ENCODE measurements around the gene FCGBP.
A peak's percentile ranks its signal among the peaks of the same experiment; 100 is the strongest.
"Not testable (repeated sequence)": the region's sequence is repeated elsewhere in the genome, so short reads cannot be mapped to it uniquely, and the experiment has no call there.

Gene FCGBP

GRCh38 chr19:39934584-39935363 lies at the start of gene FCGBP:
Gene FCGBP (minus strand): TSS chr19:39934634.
- no peak for DNase-seq (ENCODE audit: low spot score)

DNA sequence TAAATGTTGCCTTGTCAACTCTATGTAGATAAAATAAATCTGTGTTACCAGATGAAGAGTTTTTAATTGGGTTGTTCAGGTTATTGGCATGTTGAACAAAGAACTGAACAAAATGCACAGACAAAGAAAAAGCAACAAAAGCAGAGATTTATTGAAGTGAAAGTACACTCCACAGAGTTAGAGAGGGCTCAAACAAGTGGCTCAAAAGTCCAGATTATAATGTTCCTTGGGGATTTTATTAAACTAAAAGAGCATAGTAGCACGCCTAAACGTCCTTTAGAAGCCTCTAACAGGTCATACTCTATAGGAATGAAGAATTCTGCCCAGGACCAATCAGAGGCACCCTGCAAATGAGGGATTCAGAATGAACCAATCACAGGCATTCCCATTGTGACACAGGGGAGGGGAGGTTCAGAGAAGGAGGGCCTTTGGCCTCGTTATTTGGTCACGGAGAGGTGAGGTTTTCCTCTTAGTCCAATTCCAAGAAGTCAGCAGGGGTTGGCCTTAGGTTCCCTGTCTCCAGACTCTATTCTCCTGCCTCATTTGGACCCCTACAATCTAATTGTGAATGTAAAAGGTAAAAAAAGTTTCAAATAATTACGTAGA lies 49.4 kb upstream of the FCGBP start:
- DNase-seq (ENCODE audit: low spot score), result no peak

DNA sequence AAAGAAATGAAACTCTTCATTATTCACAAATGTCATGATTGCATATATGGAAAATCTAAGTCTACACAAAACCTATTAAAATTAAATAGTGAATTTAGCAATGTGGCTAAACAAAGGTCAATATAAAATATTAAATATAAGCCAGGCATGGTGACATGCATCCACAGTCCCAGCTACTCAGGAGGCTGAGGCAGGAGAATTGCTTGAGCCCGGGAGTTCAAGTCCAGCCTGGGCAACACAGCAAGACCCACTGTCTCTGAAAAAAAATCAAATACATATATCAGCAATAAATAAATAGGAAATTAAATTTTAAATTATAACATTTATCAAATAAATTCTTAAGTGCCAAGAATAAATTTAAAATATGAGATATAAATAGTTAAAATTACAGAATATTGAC lies 48.4 kb upstream of the FCGBP start:
- DNase-seq (ENCODE audit: low spot score), result no peak

DNA sequence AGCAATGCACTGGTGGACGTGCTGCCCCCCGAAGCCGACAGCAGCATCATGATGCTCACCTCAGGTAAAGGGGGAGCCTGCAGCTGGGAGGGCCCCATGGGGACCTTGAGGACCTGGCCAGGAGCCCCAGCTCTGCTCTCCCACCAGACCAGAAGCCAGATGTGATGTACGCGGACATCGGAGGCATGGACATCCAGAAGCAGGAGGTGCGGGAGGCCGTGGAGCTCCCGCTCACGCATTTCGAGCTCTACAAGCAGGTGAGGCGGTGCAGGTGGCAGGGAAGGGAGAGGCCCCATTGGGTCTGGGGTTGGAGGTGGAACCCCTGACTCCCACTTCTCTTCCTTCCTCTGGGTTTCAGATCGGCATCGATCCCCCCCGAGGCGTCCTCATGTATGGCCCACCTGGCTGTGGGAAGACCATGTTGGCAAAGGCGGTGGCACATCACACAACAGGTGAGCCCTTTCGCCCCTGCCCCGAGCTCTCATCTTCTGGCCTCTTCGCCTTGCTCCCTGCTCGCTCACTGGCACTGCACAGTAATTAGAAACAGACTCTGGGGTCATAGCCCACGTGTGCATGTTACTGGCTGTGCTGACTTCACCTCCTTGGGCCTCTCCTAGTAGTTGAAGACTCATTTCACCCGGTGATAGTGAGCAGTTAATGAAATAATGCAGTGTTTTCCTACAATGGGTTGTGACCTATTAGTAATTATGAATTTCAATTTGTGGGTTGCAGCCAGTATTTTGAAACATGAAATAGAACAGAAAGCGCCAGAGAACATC lies 40.1 kb upstream of the FCGBP start:
- no peak for DNase-seq (ENCODE audit: low spot score)

DNA sequence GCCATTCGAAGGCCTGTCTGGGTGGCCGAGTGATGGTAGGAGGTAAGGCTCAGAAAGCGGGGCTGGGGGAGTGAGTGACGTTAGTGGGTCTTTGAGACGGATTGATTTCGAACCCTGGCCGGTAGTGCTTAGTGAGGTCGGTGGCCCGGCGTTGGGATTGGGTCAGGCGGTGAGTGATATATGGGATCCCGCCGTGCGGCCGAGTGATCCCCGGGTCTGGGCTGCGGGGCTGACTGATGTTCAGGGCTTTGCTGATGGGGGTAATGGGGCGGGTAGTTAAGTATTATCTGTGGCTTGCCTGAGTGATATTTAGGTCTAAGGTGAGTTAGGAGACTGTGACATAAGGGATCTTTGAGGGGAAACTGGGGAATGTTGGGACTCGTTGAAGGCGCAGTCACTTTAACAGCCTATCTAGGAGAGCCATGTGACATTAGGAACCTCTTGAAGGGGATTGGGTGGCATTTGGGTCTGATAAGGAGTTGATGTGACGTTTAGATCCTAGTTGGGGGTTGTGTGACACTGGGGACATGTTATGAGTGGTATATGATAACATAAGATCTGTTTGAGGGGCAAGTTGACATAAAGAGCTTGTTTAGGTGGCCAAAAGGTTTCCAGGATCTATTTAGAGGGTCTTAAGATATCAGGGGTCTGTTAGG lies 37.1 kb upstream of the FCGBP start:
- peak; percentile 40 for DNase-seq (ENCODE audit: low spot score)

- peak; percentile 98 for DNase-seq (ENCODE audit: low spot score)
Observed at GRCh38 chr19:39970675-39971379, 36.4 kb upstream of the FCGBP start, which contains the start of gene PSMC4. Gene PSMC4 (plus strand): TSS chr19:39971165. CDS start chr19:39971203, 38 bp downstream.

DNA sequence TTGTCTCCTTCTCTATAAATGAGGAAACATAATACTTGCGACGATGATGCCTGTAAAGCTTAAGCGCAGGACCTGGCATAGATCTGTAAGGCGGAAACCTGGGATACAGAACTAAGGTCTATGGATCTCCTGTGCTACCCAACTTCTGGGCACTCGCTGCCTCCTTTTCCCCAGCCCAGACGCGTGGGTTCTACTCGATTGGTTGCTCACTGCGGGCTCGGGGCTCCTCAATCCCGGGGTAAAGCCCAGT lies 35.9 kb upstream of the FCGBP start:
- DNase-seq (ENCODE audit: low spot score), result no peak

- no peak for DNase-seq (ENCODE audit: low spot score)
Observed at GRCh38 chr19:39969681-39970424, 35.4 kb upstream of the FCGBP start.

- no peak for DNase-seq (ENCODE audit: low spot score)
Observed at GRCh38 chr19:39969266-39969665, 34.8 kb upstream of the FCGBP start.

GRCh38 chr19:39968789-39969188 lies 34.4 kb upstream of the FCGBP start:
- DNase-seq (ENCODE audit: low spot score), result no peak

DNA sequence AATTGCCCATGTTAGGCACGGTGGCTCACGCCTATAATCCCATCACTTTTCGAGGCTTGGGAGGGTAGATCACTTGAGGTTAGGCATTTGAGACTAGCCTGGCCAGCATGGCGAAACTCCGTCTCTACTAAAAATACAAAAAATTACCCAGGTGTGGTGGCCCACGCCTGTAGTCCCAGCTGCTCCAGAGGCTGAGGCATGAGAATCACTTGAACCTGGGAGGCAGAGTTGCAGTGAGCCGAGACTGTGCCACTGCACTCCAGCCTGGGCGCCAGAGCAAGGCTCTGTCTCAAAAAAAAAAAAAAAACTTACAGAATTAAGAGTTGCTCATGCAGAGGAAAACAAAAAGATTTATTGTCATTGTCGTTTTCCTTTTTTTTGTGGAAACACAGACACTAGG lies 33.1 kb upstream of the FCGBP start:
- no peak for DNase-seq (ENCODE audit: low spot score)

- DNase-seq (ENCODE audit: low spot score), result no peak
Observed at GRCh38 chr19:39966617-39967016, 32.2 kb upstream of the FCGBP start.

DNA sequence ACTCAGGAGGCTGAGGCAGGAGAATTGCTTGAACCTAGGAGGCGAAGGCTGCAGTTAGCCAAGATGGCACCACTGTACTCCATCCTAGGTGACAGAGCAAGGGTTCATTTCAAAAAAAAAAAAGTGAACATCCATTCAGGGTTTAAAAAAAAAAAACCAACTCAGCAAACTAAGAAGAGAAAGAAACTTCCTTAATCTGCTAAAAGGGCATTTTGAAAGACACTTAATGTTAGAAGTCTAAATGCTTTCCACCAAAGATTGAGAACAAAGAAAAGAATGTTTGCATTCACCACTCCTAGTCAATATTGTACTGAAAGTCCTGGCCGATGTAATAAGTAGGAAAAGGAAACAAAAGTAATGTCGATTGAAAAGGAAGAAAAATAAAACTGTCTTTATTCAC lies 29.5 kb upstream of the FCGBP start:
- DNase-seq (ENCODE audit: low spot score), result no peak

DNA sequence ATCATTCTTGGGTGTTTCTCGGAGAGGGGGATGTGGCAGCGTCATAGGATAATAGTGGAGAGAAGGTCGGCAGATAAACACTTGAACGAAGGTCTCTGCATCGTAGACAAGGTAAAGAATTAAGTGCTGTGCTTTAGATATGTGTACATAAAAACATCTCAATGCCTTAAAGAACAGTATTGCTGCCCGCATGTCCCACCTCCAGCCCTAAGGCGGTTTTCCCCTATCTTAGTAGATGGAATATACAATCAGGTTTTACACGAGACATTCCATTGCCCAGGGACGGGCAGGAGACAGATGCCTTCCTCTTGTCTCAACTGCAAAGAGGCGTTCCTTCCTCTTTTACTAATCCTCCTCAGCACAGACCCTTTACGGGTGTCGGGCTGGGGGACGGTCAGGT lies 25.0 kb upstream of the FCGBP start:
- DNase-seq (ENCODE audit: low spot score), result not testable (repeated sequence)

DNA sequence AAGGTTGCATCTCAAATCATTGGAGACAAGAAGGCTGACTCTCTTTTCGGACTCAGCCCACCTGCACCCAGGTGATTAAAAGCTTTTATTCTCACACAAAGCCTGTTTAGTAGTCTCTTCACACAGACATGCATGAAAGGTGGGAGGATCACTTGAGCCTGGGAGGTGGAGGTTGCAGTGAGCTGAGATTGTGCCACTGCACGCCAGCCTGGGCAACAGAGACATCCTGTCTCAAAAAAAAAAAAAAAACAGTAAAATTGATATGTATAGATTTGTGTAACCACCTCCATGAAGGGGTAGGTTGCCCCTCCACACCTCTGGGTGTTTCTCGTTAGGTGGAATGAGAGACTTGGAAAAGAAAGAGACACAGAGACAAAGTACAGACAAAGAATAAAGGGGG lies 24.5 kb upstream of the FCGBP start:
- not testable (repeated sequence) for DNase-seq (ENCODE audit: low spot score)

DNA sequence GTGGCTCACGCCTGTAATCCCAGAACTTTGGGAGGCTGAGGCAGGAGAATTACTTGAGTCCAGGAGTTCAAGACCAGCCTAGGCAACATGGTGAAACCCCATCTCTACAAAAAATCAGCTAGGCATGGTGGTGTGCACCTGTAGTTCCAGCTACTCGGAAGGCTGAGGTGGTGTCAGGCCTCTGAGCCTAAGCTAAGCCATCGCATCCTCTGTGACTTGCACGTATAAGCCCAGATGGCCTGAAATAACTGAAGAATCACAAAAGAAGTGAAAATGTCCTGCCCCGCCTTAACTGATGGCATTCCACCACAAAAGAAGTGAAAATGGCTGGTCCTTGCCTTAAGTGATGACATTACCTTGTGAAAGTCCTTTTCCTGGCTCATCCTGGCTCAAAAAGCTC lies 23.5 kb upstream of the FCGBP start:
- DNase-seq (ENCODE audit: low spot score), result not testable (repeated sequence)

GRCh38 chr19:39953915-39954314 lies 19.5 kb upstream of the FCGBP start:
- DNase-seq (ENCODE audit: low spot score), result no peak

DNA sequence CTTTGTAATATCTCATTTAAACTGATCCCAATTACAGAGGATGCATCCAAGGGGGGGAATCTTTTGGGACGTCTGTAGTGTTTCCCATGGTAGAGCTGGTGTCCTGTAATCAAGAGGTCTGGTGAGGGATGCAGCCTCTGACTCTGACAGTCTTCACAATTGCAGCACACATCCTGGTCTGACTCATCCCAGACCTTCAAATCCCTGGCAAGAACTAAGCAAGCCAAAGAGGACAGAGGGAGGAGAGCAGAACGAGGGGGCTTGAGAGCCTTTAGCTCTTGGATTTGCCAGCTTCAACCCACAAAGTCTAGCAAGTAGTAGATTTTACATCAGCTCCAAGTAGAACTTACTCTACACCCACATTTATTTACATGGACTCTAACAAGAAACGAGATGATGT lies 17.3 kb upstream of the FCGBP start:
- peak; percentile 54 for DNase-seq (ENCODE audit: low spot score)

- DNase-seq (ENCODE audit: low spot score), result no peak
Observed at GRCh38 chr19:39951065-39951650, 16.7 kb upstream of the FCGBP start.

DNA sequence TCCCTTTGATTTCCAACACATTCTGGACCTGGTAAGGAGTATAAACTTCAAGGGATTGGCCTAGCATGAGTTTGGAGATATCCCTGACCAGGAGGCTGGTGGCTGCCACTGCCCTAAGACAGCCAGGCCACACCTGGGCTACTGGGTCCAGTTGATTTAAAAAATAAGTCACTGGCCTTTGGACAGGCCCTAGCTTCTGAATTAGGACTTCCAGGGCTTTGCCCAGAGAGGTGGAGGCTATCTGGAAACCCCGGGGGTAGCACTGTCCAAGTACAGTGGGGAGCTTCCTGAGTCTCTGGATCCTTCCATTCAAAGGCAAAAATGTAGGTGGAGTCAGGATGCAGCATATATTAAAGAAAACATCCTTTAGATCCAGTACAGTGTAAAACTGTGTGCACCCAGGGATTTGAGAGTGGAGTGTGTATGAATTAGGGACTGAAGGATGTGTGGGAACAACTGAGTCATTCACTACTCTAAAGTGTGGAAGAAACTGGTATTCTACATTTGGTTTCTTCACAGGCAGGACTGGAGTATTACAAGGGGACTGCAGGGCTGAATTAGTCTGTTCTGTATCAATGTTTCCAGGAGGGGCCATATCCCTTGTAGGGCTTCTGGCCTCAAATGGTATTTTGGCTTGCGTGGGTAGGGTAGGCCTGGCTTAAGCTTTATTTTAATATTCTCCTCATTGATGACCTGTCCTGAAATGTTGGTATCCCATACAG lies 14.8 kb upstream of the FCGBP start:
- DNase-seq (ENCODE audit: low spot score), result no peak

Data from AG08396 (cell line).